GM23338 (cell line): ENCODE data around the gene FASTKD3. TPM values are rescaled to one million over a fixed set of nuclear protein-coding genes. Genes with fewer than 3 reads are reported as not detected.

ENCODE experiments used
- ATAC-seq: fragments of 200-7000 bp; cut with Tn5 transposase; 3 replicates; pipeline ENCODE4 v1.9.1; 2020
- DNase-seq: peaks from one replicate; pipeline ENCODE4 v3.0.0-alpha.2; 2015; ENCODE audit warnings: low spot score
- H2AFZ ChIP-seq: fragments of 200-600 bp; sonication (generic); 2 replicates; pipeline ENCODE4 v1.8.0; 2016; ENCODE audit warnings: antibody characterized with exemption, mild to moderate bottlenecking, moderate library complexity
- H3F3A ChIP-seq: fragments of 200-600 bp; sonication (generic); replicated peaks from 2 replicates; pipeline ENCODE4 v1.8.0; 2017; ENCODE audit warnings: antibody characterized with exemption, mixed run types, low read depth
- H3K27ac ChIP-seq: fragments of 200-600 bp; sonication (generic); 2 replicates; pipeline ENCODE4 v1.6.1; 2016; ENCODE audit warnings: low read depth
- H3K27me3 ChIP-seq: fragments of 200-600 bp; sonication (generic); 2 replicates; pipeline ENCODE4 v1.8.0; 2016; ENCODE audit warnings: mild to moderate bottlenecking, mixed run types, moderate library complexity; ENCODE audit not compliant: insufficient read depth
- H3K36me3 ChIP-seq: fragments of 200-600 bp; sonication (generic); 2 replicates; pipeline ENCODE4 v1.8.0; 2016; ENCODE audit warnings: mild to moderate bottlenecking; ENCODE audit not compliant: insufficient read depth
- H3K4me1 ChIP-seq: fragments of 200-600 bp; sonication (generic); 2 replicates; pipeline ENCODE4 v1.8.0; 2016; ENCODE audit warnings: mild to moderate bottlenecking, moderate library complexity; ENCODE audit not compliant: insufficient read depth
- H3K4me2 ChIP-seq: fragments of 200-600 bp; sonication (generic); 2 replicates; pipeline ENCODE4 v1.7.1; 2017; ENCODE audit warnings: mixed run types
- H3K4me3 ChIP-seq: fragments of 200-600 bp; sonication (generic); 2 replicates; pipeline ENCODE4 v1.6.1; 2016; ENCODE audit warnings: mixed run types
- H3K79me2 ChIP-seq: fragments of 200-600 bp; sonication (generic); replicated peaks from 2 replicates; pipeline ENCODE4 v1.8.0; 2017; ENCODE audit warnings: mild to moderate bottlenecking; ENCODE audit not compliant: insufficient read depth
- H3K9me2 ChIP-seq: fragments of 200-600 bp; sonication (generic); 2 replicates; pipeline ENCODE4 v1.8.0; 2017; ENCODE audit not compliant: insufficient read depth
- H4K20me1 ChIP-seq: fragments of 200-600 bp; sonication (generic); replicated peaks from 2 replicates; pipeline ENCODE4 v1.8.0; 2017; ENCODE audit warnings: mild to moderate bottlenecking; ENCODE audit not compliant: insufficient read depth
- H3K27ac Mint-ChIP-seq: 2 replicates; pipeline ENCODE4 v1.8.0; 2020; ENCODE audit warnings: inconsistent platforms, mild to moderate bottlenecking, moderate library complexity, mixed read lengths
- H3K27me3 Mint-ChIP-seq: 3 replicates; pipeline ENCODE4 v1.8.0; 2022; ENCODE audit warnings: low read depth, mild to moderate bottlenecking, moderate library complexity, mixed read lengths, inconsistent platforms; ENCODE audit not compliant: insufficient read depth, poor library complexity
- H3K36me3 Mint-ChIP-seq: 3 replicates; pipeline ENCODE4 v1.8.0; 2021; ENCODE audit warnings: low read depth, mild to moderate bottlenecking, inconsistent platforms, moderate library complexity, mixed read lengths
- H3K4me1 Mint-ChIP-seq: 3 replicates; pipeline ENCODE4 v1.8.0; 2020; ENCODE audit warnings: mild to moderate bottlenecking, inconsistent platforms, mixed read lengths
- H3K4me3 Mint-ChIP-seq: 3 replicates; pipeline ENCODE4 v1.8.0; 2021; ENCODE audit warnings: moderate library complexity, mild to moderate bottlenecking, inconsistent platforms, mixed read lengths
- H3K9me3 Mint-ChIP-seq: 3 replicates; pipeline ENCODE4 v1.8.0; 2020; ENCODE audit warnings: moderate library complexity, mild to moderate bottlenecking, inconsistent platforms, mixed read lengths
- CREB1 ChIP-seq: fragments of 250-450 bp; sonication (Bioruptor Pico); IDR thresholded peaks from 2 replicates; pipeline ENCODE4 v1.5.0; 2020; ENCODE audit warnings: low read depth, mild to moderate bottlenecking, moderate library complexity
- ETS1 ChIP-seq: IDR thresholded peaks from 2 replicates; pipeline ENCODE4 v1.6.1; 2016; ENCODE audit warnings: antibody characterized with exemption
- JUNB ChIP-seq: IDR thresholded peaks from one replicate; pipeline ENCODE4 v1.6.1; 2016; ENCODE audit warnings: antibody characterized with exemption; ENCODE audit not compliant: unreplicated experiment
- NANOG ChIP-seq: IDR thresholded peaks from 2 replicates; pipeline ENCODE4 v1.6.1; 2016; ENCODE audit warnings: antibody characterized with exemption, borderline replicate concordance
- POLR2AphosphoS5 ChIP-seq: IDR thresholded peaks from 2 replicates; pipeline ENCODE4 v1.6.1; 2016; ENCODE audit warnings: antibody characterized with exemption, low read depth
- REST ChIP-seq: IDR thresholded peaks from one replicate; pipeline ENCODE4 v1.6.1; 2018; ENCODE audit warnings: antibody characterized with exemption; ENCODE audit not compliant: unreplicated experiment
- ZNF462 ChIP-seq: fragments of 250-450 bp; sonication (Bioruptor Pico); IDR thresholded peaks from 2 replicates; pipeline ENCODE4 v1.5.0; 2020; ENCODE audit warnings: mild to moderate bottlenecking, moderate library complexity
- long read RNA-seq: library from polyadenylated mRNA; unstranded; transcript quantifications from one replicate; pipeline ENCODE4 v2.0.0, GENCODE V29; 2020; ENCODE audit not compliant: unreplicated experiment
- polyA plus RNA-seq: library from polyadenylated mRNA; unstranded; fragments of >200 nt; fragmentation: Nextera tagmentation; extraction: Ambion mirVana; gene quantifications from 2 replicates; pipeline ENCODE4 v1.2.1, GENCODE V29; 2016
- total RNA-seq: library from RNA; depleted of rRNA; stranded (reverse); fragments of >200 nt; shearing (Covaris generic); gene quantifications from 2 replicates; pipeline ENCODE4 v1.2.3, GENCODE V29; 2014; rRNA removed

Gene FASTKD3, protein sequence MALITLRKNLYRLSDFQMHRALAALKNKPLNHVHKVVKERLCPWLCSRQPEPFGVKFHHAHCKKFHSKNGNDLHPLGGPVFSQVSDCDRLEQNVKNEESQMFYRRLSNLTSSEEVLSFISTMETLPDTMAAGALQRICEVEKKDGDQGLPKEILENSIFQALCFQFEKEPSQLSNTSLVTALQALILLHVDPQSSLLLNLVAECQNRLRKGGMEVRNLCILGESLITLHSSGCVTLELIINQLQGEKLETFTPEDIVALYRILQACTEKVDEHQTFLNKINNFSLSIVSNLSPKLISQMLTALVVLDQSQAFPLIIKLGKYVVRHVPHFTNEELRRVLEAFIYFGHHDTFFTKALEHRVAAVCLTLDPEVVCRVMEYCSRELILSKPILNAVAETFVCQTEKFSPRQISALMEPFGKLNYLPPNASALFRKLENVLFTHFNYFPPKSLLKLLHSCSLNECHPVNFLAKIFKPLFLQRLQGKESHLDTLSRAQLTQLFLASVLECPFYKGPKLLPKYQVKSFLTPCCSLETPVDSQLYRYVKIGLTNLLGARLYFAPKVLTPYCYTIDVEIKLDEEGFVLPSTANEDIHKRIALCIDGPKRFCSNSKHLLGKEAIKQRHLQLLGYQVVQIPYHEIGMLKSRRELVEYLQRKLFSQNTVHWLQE
- total RNA-seq: 11.8 and 13.5 TPM in 2 replicates
- polyA plus RNA-seq: 10.8 and 12.2 TPM in 2 replicates
- long read RNA-seq, partial matches to known transcripts: 1 of 8 reads
- long read RNA-seq, other reads (novel, unspliced or antisense): 2 of 8 reads

DNA sequence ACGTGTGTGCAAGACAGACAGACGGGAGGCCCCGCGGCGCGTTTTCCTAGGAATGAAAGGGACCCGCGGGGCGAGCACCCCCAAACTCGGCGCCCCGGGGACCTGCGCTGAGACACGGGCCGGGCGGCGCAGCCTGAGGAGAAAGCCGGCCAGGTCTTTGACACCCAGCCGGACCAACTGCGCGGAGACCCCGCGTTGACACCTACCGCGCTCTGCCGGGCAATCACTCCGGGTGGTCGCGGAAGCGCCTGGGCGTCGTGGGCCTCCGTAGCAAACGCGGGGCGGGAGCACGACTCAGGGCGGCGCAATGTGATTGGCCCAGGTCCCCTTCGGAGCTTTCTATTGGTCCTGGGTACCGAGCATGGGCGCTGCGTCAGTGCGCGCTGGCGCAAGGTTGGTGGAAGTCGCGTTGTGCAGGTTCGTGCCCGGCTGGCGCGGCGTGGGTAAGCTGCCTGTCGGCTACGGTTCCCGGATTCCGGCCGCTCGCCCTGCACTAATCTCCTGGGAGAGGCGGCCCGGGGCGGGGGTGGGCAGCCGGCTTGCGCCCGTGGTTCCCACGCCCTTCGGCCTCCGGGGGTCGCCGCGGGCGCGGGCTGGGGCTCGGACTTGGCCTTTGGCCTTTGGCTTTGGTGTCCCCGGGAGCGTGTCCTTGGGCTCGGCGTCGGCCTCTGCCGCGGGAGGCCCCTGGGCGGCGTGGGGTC, at the start of gene FASTKD3, which contains the start of gene MTRR:
Gene FASTKD3, minus strand, starts transcription at position 259 of the 701 bp plus-strand sequence. CDS start 948 bp downstream, outside the sequence.
Gene MTRR, plus strand, starts transcription at position 376 of the 701 bp plus-strand sequence. CDS start 1,647 bp downstream, outside the sequence.
- TF ChIP-seq NANOG: no peak
- TF ChIP-seq ZNF462 (CRISPR knock-in tag): no peak
- TF ChIP-seq POLR2AphosphoS5: peak; percentile 85
- peak; percentile 48; the same call in 1 of the 2 replicates for TF ChIP-seq ETS1
- no peak for TF ChIP-seq JUNB
- peak; percentile 88 for TF ChIP-seq CREB1
- TF ChIP-seq REST: peak; percentile 8
- H3K36me3 ChIP-seq: 0 out of 2 replicates have a peak, but pooled peaks cover 3% of the 10 kb centered on the region
- peaks cover 4% of the 10 kb centered on the region; the same call in 1 of the 3 replicates for H3K9me3 Mint-ChIP-seq
- H3K27me3 ChIP-seq: no peaks in the 10 kb centered on the region
- H4K20me1 ChIP-seq: peaks cover 36% of the 10 kb centered on the region
- no peaks in the 10 kb centered on the region for H3F3A ChIP-seq
- peaks cover 64% of the 10 kb centered on the region for H3K79me2 ChIP-seq
- H2AFZ ChIP-seq: peak within 1 kb of the TSS; percentile 97
- peaks cover 16% of the 10 kb centered on the region for H3K36me3 Mint-ChIP-seq
- H3K27me3 Mint-ChIP-seq: peaks cover 4% of the 10 kb centered on the region
- peak within 1 kb of the TSS; percentile 91 for H3K4me2 ChIP-seq
- peaks cover 22% of the 10 kb centered on the region; the same call in 1 of the 2 replicates for H3K4me1 ChIP-seq
- H3K4me3 Mint-ChIP-seq: peak within 1 kb of the TSS; percentile 97
- DNase-seq (peak; percentile 96), ATAC-seq (peak; percentile 100)
- peaks cover 15% of the 10 kb centered on the region for H3K4me1 Mint-ChIP-seq
- H3K27ac Mint-ChIP-seq: peak within 1 kb of the TSS; percentile 77
- peak within 1 kb of the TSS; percentile 90 for H3K4me3 ChIP-seq
- H3K27ac ChIP-seq: no peak within 1 kb of the TSS
- no peaks in the 10 kb centered on the region for H3K9me2 ChIP-seq
